Measurements from ENCODE around the gene CD48. TPM values are rescaled to one million over a fixed set of nuclear protein-coding genes. Genes with fewer than 3 reads are reported as not detected.
"Not testable (repeated sequence)": the region's sequence is repeated elsewhere in the genome, so short reads cannot be mapped to it uniquely, and the experiment has no call there.

The CD48 gene
- total RNA-seq, 1 donor from 2014 or later: 0.82 TPM

GRCh38 chr1:160716013-160716412 is 4.4 kb upstream of the CD48 start:
- no peak for FAIRE-seq
- no peak for DNase-seq (ENCODE audit: low spot score in 2 of 2)

GRCh38 chr1:160714034-160714648 is 2.5 kb upstream of the CD48 start:
- DNase-seq (ENCODE audit: low spot score in 2 of 2); FAIRE-seq: not testable (repeated sequence)

GRCh38 chr1:160713161-160713560 is 1.5 kb upstream of the CD48 start:
- no peak for DNase-seq (ENCODE audit: low spot score in 2 of 2)
- no peak for FAIRE-seq

- not testable (repeated sequence) for DNase-seq (ENCODE audit: low spot score in 2 of 2); FAIRE-seq
Measured at GRCh38 chr1:160712525-160713080, 981 bp upstream of the CD48 start.

GRCh38 chr1:160711276-160711601 is 383 bp downstream of the CD48 start:
- no peak for FAIRE-seq
- DNase-seq (ENCODE audit: low spot score in 2 of 2): no peak

- DNase-seq (ENCODE audit: low spot score in 2 of 2) (no peak), FAIRE-seq (no peak)
Measured at GRCh38 chr1:160710517-160711252, 937 bp downstream of the CD48 start.

- DNase-seq (ENCODE audit: low spot score in 2 of 2): no peak
- no peak for FAIRE-seq
Measured at GRCh38 chr1:160709715-160710114, 1.9 kb downstream of the CD48 start.

GRCh38 chr1:160708801-160709200 is 2.8 kb downstream of the CD48 start:
- no peak for DNase-seq (ENCODE audit: low spot score in 2 of 2)
- no peak for FAIRE-seq

GRCh38 chr1:160708118-160708517 is 3.5 kb downstream of the CD48 start:
- FAIRE-seq (no peak), DNase-seq (ENCODE audit: low spot score in 2 of 2) (no peak)

- DNase-seq (ENCODE audit: low spot score in 2 of 2) (no peak), FAIRE-seq (no peak)
Measured at GRCh38 chr1:160707236-160708064, 4.2 kb downstream of the CD48 start.

GRCh38 chr1:160706526-160707235 is 4.9 kb downstream of the CD48 start:
- FAIRE-seq (no peak), DNase-seq (ENCODE audit: low spot score in 2 of 2) (no peak)

GRCh38 chr1:160705742-160706141 is 5.9 kb downstream of the CD48 start:
- FAIRE-seq (no peak), DNase-seq (ENCODE audit: low spot score in 2 of 2) (no peak)

GRCh38 chr1:160705212-160705621 is 6.4 kb downstream of the CD48 start:
- FAIRE-seq; DNase-seq (ENCODE audit: low spot score in 2 of 2): not testable (repeated sequence)

- FAIRE-seq (no peak), DNase-seq (ENCODE audit: low spot score in 2 of 2) (no peak)
Measured at GRCh38 chr1:160704250-160704649, 7.4 kb downstream of the CD48 start.

GRCh38 chr1:160702100-160702499 is 9.5 kb downstream of the CD48 start:
- FAIRE-seq (no peak), DNase-seq (ENCODE audit: low spot score in 2 of 2) (no peak)

- not testable (repeated sequence) for DNase-seq (ENCODE audit: low spot score in 2 of 2); FAIRE-seq
Measured at GRCh38 chr1:160692390-160692789, 19.2 kb downstream of the CD48 start.

- no peak for FAIRE-seq
- no peak for DNase-seq (ENCODE audit: low spot score in 2 of 2)
Measured at GRCh38 chr1:160685266-160685665, 26.4 kb downstream of the CD48 start.

- FAIRE-seq (no peak), DNase-seq (ENCODE audit: low spot score in 2 of 2) (no peak)
Measured at GRCh38 chr1:160682983-160683865, 28.4 kb downstream of the CD48 start.

- FAIRE-seq (no peak), DNase-seq (ENCODE audit: low spot score in 2 of 2) (no peak)
Measured at GRCh38 chr1:160681891-160682140, 29.8 kb downstream of the CD48 start.
